Subcutaneous adipose tissue (tissue), 4 donors: Measurements from ENCODE around the gene PHF1. TPM values are rescaled to one million over a fixed set of nuclear protein-coding genes. Genes with fewer than 3 reads are reported as not detected.

Experiments used
- total RNA-seq, 4 donors: library from RNA; depleted of rRNA; stranded (reverse); fragments of >200 nt; gene quantifications; one replicate each; pipeline ENCODE4 v1.1.0, GENCODE V29; 2016
- TF ChIP-seq, protein P1 (sequence below): fragments of 450-650 bp; IDR thresholded peaks from one replicate; pipeline ENCODE4 v1.5.1; 2016; ENCODE audit warnings: low read depth, mild to moderate bottlenecking, control low read depth, antibody characterized with exemption, moderate library complexity

Gene PHF1
- total RNA-seq, 4 donors from 2014 or later: 21.4 to 84.0 (median 48.3) TPM

DNA sequence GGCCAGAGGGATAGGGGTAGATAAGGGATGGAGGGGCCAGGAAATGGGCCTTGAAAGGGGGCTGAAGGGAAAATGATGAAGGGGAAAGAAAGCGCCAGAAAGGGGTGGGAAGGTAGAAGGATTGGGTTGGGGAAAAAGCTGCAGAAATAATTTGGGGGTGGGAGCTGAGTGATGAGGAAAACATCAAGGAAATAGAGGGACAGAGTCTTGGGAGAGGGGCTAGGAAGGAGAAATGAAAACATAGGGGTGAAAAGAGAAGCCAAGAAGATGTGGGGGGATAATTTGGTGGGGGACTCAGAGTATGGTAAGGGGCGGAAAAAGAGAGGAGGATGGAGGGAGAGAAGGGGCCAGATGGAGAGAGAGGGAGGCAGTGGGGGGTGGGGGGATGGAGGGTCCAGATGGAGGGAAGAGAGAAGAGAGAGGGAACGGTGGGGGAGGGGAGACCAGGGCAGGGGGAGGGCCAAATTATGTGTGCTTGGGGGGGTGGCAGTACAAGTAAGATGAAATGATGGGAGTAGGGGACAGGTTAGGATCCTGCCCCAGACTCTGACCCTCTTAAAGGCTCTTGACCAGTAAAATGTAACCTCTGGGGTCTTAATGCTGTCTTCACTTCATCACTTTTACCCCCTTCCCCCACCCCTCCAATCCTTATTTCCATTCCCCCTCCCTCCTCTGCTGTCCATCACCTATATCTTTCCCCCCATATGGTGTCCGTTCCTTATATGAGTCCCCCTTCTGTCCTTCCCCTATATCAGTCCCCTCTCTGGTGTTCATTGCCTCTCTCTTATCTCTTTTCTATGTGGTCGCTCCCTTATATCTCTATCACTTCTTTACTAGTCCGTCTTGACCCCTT lies 9.9 kb downstream of the PHF1 start:
- TF ChIP-seq, protein P1, sequence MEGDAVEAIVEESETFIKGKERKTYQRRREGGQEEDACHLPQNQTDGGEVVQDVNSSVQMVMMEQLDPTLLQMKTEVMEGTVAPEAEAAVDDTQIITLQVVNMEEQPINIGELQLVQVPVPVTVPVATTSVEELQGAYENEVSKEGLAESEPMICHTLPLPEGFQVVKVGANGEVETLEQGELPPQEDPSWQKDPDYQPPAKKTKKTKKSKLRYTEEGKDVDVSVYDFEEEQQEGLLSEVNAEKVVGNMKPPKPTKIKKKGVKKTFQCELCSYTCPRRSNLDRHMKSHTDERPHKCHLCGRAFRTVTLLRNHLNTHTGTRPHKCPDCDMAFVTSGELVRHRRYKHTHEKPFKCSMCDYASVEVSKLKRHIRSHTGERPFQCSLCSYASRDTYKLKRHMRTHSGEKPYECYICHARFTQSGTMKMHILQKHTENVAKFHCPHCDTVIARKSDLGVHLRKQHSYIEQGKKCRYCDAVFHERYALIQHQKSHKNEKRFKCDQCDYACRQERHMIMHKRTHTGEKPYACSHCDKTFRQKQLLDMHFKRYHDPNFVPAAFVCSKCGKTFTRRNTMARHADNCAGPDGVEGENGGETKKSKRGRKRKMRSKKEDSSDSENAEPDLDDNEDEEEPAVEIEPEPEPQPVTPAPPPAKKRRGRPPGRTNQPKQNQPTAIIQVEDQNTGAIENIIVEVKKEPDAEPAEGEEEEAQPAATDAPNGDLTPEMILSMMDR: no peak

- TF ChIP-seq, protein P1: no peak
Observed at GRCh38 chr6:33421344-33421643, 10.5 kb downstream of the PHF1 start.

DNA sequence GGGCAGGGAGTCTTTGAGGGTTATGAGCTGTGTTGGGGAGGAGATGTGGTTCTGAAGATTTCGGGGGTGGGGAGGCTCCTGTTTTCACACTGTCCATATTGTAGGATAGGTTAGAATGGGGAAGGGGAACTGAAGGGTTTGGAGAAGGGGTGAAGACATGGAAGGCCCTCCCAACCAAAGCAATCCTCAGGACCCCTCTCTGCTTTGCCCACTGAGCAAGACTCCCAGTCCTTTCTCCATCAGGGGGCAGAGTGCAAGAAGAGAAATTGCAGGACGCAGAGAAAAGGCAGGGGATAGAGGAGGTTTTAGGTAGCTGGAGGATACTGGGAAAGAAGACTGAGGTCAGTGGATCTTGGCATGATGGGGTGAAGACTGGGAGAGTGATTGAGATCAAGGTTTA lies 13.0 kb downstream of the PHF1 start:
- TF ChIP-seq, protein P1: no peak

- TF ChIP-seq, protein P1: no peak
Observed at GRCh38 chr6:33424855-33425667, 14.2 kb downstream of the PHF1 start.

GRCh38 chr6:33425668-33426577 lies 15.1 kb downstream of the PHF1 start:
- TF ChIP-seq, protein P1: no peak

GRCh38 chr6:33426590-33427511 lies 16.0 kb downstream of the PHF1 start:
- TF ChIP-seq, protein P1: no peak
